ENCODE results near the gene EFNA4. TPM values are rescaled to one million over a fixed set of nuclear protein-coding genes. Genes with fewer than 3 reads are reported as not detected.

Gene EFNA4
- total RNA-seq, 1 experiment from 2014 or later, result 11.8 TPM

DNA sequence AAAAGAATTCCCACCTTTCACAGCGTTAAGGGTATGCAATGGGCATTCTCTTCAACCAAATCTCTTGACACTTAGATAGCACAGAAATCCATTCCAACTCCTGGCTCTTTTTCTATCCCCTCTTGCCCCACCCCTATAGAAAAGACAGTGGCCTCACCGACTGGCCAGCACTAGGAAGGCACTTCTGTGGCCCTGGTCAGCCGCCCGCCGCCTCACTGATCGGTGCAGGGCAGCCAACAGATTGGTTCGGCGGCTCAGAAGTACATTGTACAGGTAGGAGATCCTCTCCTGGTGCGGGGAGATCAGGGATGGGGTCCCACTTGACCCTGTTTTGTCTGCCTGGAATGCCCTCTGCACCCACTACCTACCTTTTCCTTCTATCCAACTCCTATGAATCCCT, 39.2 kb upstream of the EFNA4 start:
- H3T11ph ChIP-seq (ENCODE audit: low read length), result no peak overlapping the region
- no peak overlapping the region for H3K23ac ChIP-seq (ENCODE audit: insufficient read length, low read depth, low read length)
- no peak overlapping the region for H3K18ac ChIP-seq (ENCODE audit: insufficient read length, low read depth, low read length)
- H3K9ac ChIP-seq (ENCODE audit: extremely low read depth, insufficient read length, low read length), result no peak overlapping the region
- no peaks in the 10 kb centered on the region for H3K9me3 ChIP-seq (ENCODE audit: control insufficient read depth, low read depth, low read length)
- no peak overlapping the region for H2BK5ac ChIP-seq (ENCODE audit: insufficient read length, low read length)
- WGBS (ENCODE audit: extremely low coverage, insufficient read length, low lambda C conversion rate), result no CpG with 5 or more reads among the region's 9 CpGs
- no peaks in the 10 kb centered on the region for H3K79me2 ChIP-seq (ENCODE audit: insufficient read depth, low read length)
- H3K79me1 ChIP-seq (ENCODE audit: insufficient read depth, low read depth, low read length, poor library complexity, severe bottlenecking), result no peaks in the 10 kb centered on the region
- no peak for TF ChIP-seq CTCF (conservative IDR thresholded peaks at IDR 0.05)
- H2AFZ ChIP-seq (ENCODE audit: low read length), result no peak overlapping the region
- no peaks in the 10 kb centered on the region for H4K20me1 ChIP-seq (ENCODE audit: control insufficient read depth, insufficient read depth, insufficient read length)
- no peak overlapping the region for H3K27ac ChIP-seq (ENCODE audit: insufficient read length, low read depth, low read length)
- no peaks in the 10 kb centered on the region for H3K4me1 ChIP-seq (ENCODE audit: insufficient read depth, low read length)
- no peak overlapping the region for H4K5ac ChIP-seq (ENCODE audit: insufficient read length, low read depth, low read length)
- no peak overlapping the region for H2AK5ac ChIP-seq (ENCODE audit: insufficient read length, low read length)
- no peak overlapping the region for H4K91ac ChIP-seq (ENCODE audit: insufficient read length, low read depth, low read length)
- no peak overlapping the region for H3K14ac ChIP-seq (ENCODE audit: insufficient read depth, low read length)
- H3K27ac Mint-ChIP-seq, result no peak overlapping the region
- no peak overlapping the region for H3K4me3 Mint-ChIP-seq
- no peak for DNase-seq
- peaks cover 0 to 4% (median 3%) of the 10 kb centered on the region in 3 experiments; a peak in 1 of 7 replicates for H3K36me3 Mint-ChIP-seq (ENCODE audit: insufficient read depth in 1 of 3, low read depth in 3 of 3)
- no peak overlapping the region for H2BK20ac ChIP-seq (ENCODE audit: low read depth, low read length, poor library complexity, severe bottlenecking)
- H2BK12ac ChIP-seq (ENCODE audit: insufficient read length, low read depth, low read length), result no peak overlapping the region
- H2BK120ac ChIP-seq (ENCODE audit: low read depth, low read length, poor library complexity, severe bottlenecking), result no peak overlapping the region
- no peaks in the 10 kb centered on the region for H3K9me3 Mint-ChIP-seq
- H3K27me3 Mint-ChIP-seq (ENCODE audit: low read depth), result peaks cover 12% of the 10 kb centered on the region
- no peak overlapping the region for H2BK15ac ChIP-seq (ENCODE audit: low read depth, low read length)
- no peak overlapping the region for H3K4me2 ChIP-seq (ENCODE audit: insufficient read depth, insufficient read length, low read length)
- no peak overlapping the region for H3K56ac ChIP-seq (ENCODE audit: insufficient read length, low read depth, low read length)
- H3K27me3 ChIP-seq (ENCODE audit: insufficient read depth, low read length), result no peaks in the 10 kb centered on the region
- H3K4ac ChIP-seq (ENCODE audit: low read depth, low read length), result no peak overlapping the region
- no peak overlapping the region for H4K8ac ChIP-seq (replicated peaks; ENCODE audit: insufficient read length, low read depth, low read length)
- no peaks in the 10 kb centered on the region for H3K23me2 ChIP-seq (ENCODE audit: insufficient read length, low read depth, low read length, poor library complexity, severe bottlenecking)
- peaks cover 15 to 32% of the 10 kb centered on the region in 2 experiments for H3K4me1 Mint-ChIP-seq

Measured in H9 (cell line).